OCI-LY3 (cell line): Measurements from ENCODE around the gene TMEM212.

ENCODE experiments used
- H2AFZ ChIP-seq: fragments of 200-600, 300-600 bp; shearing (Covaris generic); 2 replicates; pipeline ENCODE4 v1.6.0; 2014; ENCODE audit warnings: antibody characterized with exemption, low read depth, low read length
- H3K27ac ChIP-seq: fragments of 200-600, 300-600 bp; sonication (generic); 2 replicates; pipeline ENCODE4 v1.5.1; 2014; ENCODE audit warnings: mild to moderate bottlenecking, low read length, moderate library complexity, mixed read lengths
- H3K27me3 ChIP-seq: fragments of 200-600, 300-600 bp; sonication (generic); 2 replicates; pipeline ENCODE4 v1.6.1; 2014; ENCODE audit warnings: low read depth, low read length, mixed read lengths
- H3K36me3 ChIP-seq: fragments of 200-600, 300-600 bp; sonication (generic); replicated peaks from 2 replicates; pipeline ENCODE3; 2014; ENCODE audit warnings: low read depth, low read length, mixed read lengths
- H3K4me1 ChIP-seq: fragments of 300-600, 200-600 bp; sonication (generic); 2 replicates; pipeline ENCODE4 v1.6.1; 2014; ENCODE audit warnings: low read length, mixed read lengths
- H3K4me2 ChIP-seq: fragments of 200-600, 300-600 bp; sonication (generic); 2 replicates; pipeline ENCODE4 v1.6.1; 2014; ENCODE audit warnings: low read length, mixed read lengths
- H3K4me3 ChIP-seq: fragments of 300-600, 200-600 bp; sonication (generic); 2 replicates; pipeline ENCODE4 v1.5.1; 2014; ENCODE audit warnings: antibody characterized with exemption, mild to moderate bottlenecking, low read length, moderate library complexity
- H3K79me2 ChIP-seq: fragments of 300-600, 200-600 bp; shearing (Covaris generic); 2 replicates; pipeline ENCODE4 v1.6.1; 2014; ENCODE audit warnings: mild to moderate bottlenecking, low read length, mixed read lengths
- H3K9ac ChIP-seq: fragments of 300-600, 200-600 bp; shearing (Covaris generic); 2 replicates; pipeline ENCODE4 v1.6.0; 2014; ENCODE audit warnings: mild to moderate bottlenecking, low read length, moderate library complexity
- H3K9me3 ChIP-seq: fragments of 200-600, 300-600 bp; shearing (Covaris generic); 2 replicates; pipeline ENCODE4 v1.6.1; 2014; ENCODE audit warnings: low read length, mixed read lengths; ENCODE audit not compliant: insufficient read depth
- H4K20me1 ChIP-seq: fragments of 200-600, 300-600 bp; sonication (generic); 2 replicates; pipeline ENCODE4 v1.6.1; 2016; ENCODE audit warnings: low read length, mixed read lengths; ENCODE audit not compliant: insufficient read depth
- CTCF ChIP-seq: fragments of 200-600, 300-600 bp; sonication (generic); IDR thresholded peaks from 2 replicates; pipeline ENCODE4 v1.5.1; 2014; ENCODE audit warnings: antibody characterized with exemption, low read length, low read depth
- EZH2phosphoT487 ChIP-seq: fragments of 200-600 bp; shearing (Covaris generic); IDR thresholded peaks from 2 replicates; pipeline ENCODE4 v1.6.1; 2018; ENCODE audit warnings: antibody characterized with exemption, mixed run types, low read depth

Gene TMEM212

GRCh38 chr3:171844873-171845272 is 1.7 kb downstream of the TMEM212 start:
- no peak overlapping the region for H3K4me2 ChIP-seq
- H3K79me2 ChIP-seq: no peaks in the 10 kb centered on the region
- H3K36me3 ChIP-seq: no peaks in the 10 kb centered on the region
- H3K27me3 ChIP-seq: 0 out of 2 replicates have a peak, but pooled peaks cover 5% of the 10 kb centered on the region
- no peaks in the 10 kb centered on the region for H3K9me3 ChIP-seq
- TF ChIP-seq EZH2phosphoT487 (no peak), CTCF (no peak)
- H3K9ac ChIP-seq: no peak overlapping the region
- no peak overlapping the region for H3K4me3 ChIP-seq
- H2AFZ ChIP-seq: no peak overlapping the region
- H4K20me1 ChIP-seq: no peaks in the 10 kb centered on the region
- H3K27ac ChIP-seq: no peak overlapping the region
- peaks cover 9% of the 10 kb centered on the region for H3K4me1 ChIP-seq

- no peak for TF ChIP-seq CTCF
- TF ChIP-seq EZH2phosphoT487: no peak
- H3K27ac ChIP-seq: no peak overlapping the region
These were observed 2.5 kb downstream of the TMEM212 start for GRCh38 chr3:171845481-171846284.

DNA sequence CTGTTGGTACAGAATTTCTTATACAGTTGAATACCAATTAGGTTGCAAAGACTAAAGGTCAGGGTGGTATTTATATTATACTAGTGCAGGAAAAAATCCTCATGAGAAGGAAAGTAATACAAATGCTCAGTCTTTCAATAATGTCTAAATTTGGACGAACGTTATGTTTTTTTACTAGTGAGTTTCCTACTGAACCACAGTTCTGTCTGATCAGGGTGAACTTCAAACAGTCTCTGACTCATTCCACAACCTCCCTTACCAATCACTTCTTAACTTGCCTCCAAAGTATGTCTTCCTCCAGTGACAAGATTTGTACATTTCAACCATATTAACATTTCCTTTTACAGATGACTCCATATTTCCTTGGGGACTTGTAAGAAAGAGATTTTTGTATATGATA is 3.4 kb downstream of the TMEM212 start:
- no peak overlapping the region for H2AFZ ChIP-seq
- H3K9me3 ChIP-seq: no peaks in the 10 kb centered on the region
- H4K20me1 ChIP-seq: no peaks in the 10 kb centered on the region
- no peak overlapping the region for H3K4me3 ChIP-seq
- H3K79me2 ChIP-seq: no peaks in the 10 kb centered on the region
- 0 out of 2 replicates have a peak, but pooled peaks cover 1% of the 10 kb centered on the region for H3K27me3 ChIP-seq
- peaks cover 9% of the 10 kb centered on the region for H3K4me1 ChIP-seq
- TF ChIP-seq EZH2phosphoT487: no peak
- no peak for TF ChIP-seq CTCF
- peak overlapping the region; percentile 42 for H3K4me2 ChIP-seq
- H3K9ac ChIP-seq: no peak overlapping the region
- H3K36me3 ChIP-seq: no peaks in the 10 kb centered on the region
- H3K27ac ChIP-seq: no peak overlapping the region

More at GRCh38 chr3:171845481-171846284, 2.5 kb downstream of the TMEM212 start:
- H3K4me1 ChIP-seq: peaks cover 9% of the 10 kb centered on the region
- 0 out of 2 replicates have a peak, but pooled peaks cover 5% of the 10 kb centered on the region for H3K27me3 ChIP-seq
- H2AFZ ChIP-seq: no peak overlapping the region
- H3K36me3 ChIP-seq: no peaks in the 10 kb centered on the region
- no peaks in the 10 kb centered on the region for H3K79me2 ChIP-seq
- no peak overlapping the region for H3K4me3 ChIP-seq
- no peak overlapping the region for H3K4me2 ChIP-seq
- no peak overlapping the region for H3K9ac ChIP-seq
- H4K20me1 ChIP-seq: no peaks in the 10 kb centered on the region
- H3K9me3 ChIP-seq: no peaks in the 10 kb centered on the region

DNA sequence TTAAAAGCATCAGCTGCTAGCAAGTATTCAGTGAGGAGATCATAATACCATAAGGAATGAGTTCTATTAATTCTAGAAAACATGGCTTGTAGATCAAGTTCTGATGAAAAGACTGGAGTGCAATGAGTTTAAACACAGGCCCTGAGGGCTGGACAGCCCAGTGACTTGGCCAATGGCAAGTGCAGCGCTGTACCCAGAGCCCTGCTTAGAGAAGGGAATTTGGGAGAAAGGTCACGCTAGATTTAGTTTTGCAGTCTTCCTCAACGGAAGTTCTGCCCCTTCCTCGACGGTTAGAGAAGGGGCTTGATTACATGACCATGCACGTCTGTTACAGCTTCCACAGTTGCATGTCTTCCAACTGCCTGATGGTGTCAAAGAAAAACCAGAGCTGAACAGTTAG is 4.0 kb downstream of the TMEM212 start:
- TF ChIP-seq EZH2phosphoT487: no peak
- no peak for TF ChIP-seq CTCF
- Histone ChIP-seq H4K20me1 (no peaks in the 10 kb centered on the region), H3K36me3 (no peaks in the 10 kb centered on the region), H3K4me1 (peaks cover 9% of the 10 kb centered on the region), H2AFZ (no peak overlapping the region), H3K9me3 (no peaks in the 10 kb centered on the region), H3K79me2 (no peaks in the 10 kb centered on the region), H3K27me3 (no peaks in the 10 kb centered on the region), H3K4me3 (no peak overlapping the region), H3K4me2 (0 out of 2 replicates have a peak overlapping the region, but pooled peaks have one; percentile 42), H3K9ac (no peak overlapping the region), H3K27ac (no peak overlapping the region)
